HepG2 (cell line): ENCODE results near the gene TPST1. TPM values are rescaled to one million over a fixed set of nuclear protein-coding genes. Genes with fewer than 3 reads are reported as not detected.
A peak's percentile ranks its signal among the peaks of the same experiment; 100 is the strongest.

ENCODE experiments used
- ATAC-seq: fragments of 200-7000 bp; cut with Tn5 transposase; 3 replicates; pipeline ENCODE4 v1.9.1; 2020; ENCODE audit warnings: mild to moderate bottlenecking, moderate library complexity
- BruUV-seq: library from RNA; stranded (reverse); fragments of 400-500 nt; replicated peaks from 2 replicates; lab custom pipeline; 2021; lab: Mats Ljungman, UMichigan
- CTCF ChIA-PET: fragments of 300-600 bp; formaldehyde crosslinking; extraction: SDS; loops from one replicate; lab custom pipeline; 2021; ENCODE audit warnings: low total read pairs, inconsistent platforms, low intra/inter-chr PET ratio; lab: Yijun Ruan, JAX
- POLR2A ChIA-PET: fragments of 350-600 bp; sonication (Branson Sonifier 250); formaldehyde crosslinking; loops from one replicate; lab custom pipeline; 2020; ENCODE audit warnings: antibody characterized with exemption, inconsistent platforms; lab: Yijun Ruan, JAX
- DNase-seq: peaks from one replicate; pipeline ENCODE4 v3.0.0-alpha.2; 2015; ENCODE audit warnings: low spot score
- FAIRE-seq: peaks from 3 replicates; lab custom pipeline; 2011; peaks lifted over from hg19 to GRCh38; lab: Jason Lieb, UNC
- H2AFZ ChIP-seq: one replicate; pipeline ENCODE4 v1.6.1; 2011; ENCODE audit warnings: low read length, inconsistent platforms
- H3K27ac ChIP-seq: fragments of 300-600 bp; 3 replicates; pipeline ENCODE4 v1.8.0; 2011; ENCODE audit warnings: mixed run types, mild to moderate bottlenecking, mixed read lengths, low read length, inconsistent platforms; ENCODE audit not compliant: insufficient read depth; ENCODE audit errors: extremely low read length
- H3K27me3 ChIP-seq, 2 experiments: fragments of 200-600 bp in 1 of 2; 2 replicates in 1 of 2; 3 replicates in 1 of 2; pipeline versions ENCODE4 v1.6.0 to v1.8.0; 2011; ENCODE audit warnings: low read length in 2 of 2, mild to moderate bottlenecking in 2 of 2, moderate library complexity in 2 of 2, inconsistent platforms in 1 of 2; ENCODE audit not compliant: insufficient read depth in 2 of 2, control insufficient read depth in 1 of 2
- H3K36me3 ChIP-seq, 2 experiments: fragments of 200-600 bp in 1 of 2; replicated peaks in 1 of 2; 2 replicates in 1 of 2; 3 replicates in 1 of 2; pipeline versions ENCODE4 v1.5.1 to v1.8.0; 2011; ENCODE audit warnings: low read length in 2 of 2, inconsistent platforms in 1 of 2; ENCODE audit not compliant: insufficient read depth in 2 of 2, control insufficient read depth in 1 of 2
- H3K4me1 ChIP-seq: 2 replicates; pipeline ENCODE4 v1.5.1; 2012; ENCODE audit warnings: low read length, inconsistent platforms; ENCODE audit not compliant: insufficient read depth
- H3K4me2 ChIP-seq: 2 replicates; pipeline ENCODE4 v1.6.0; 2011; ENCODE audit warnings: low read depth, low read length, inconsistent platforms
- H3K4me3 ChIP-seq, 3 experiments: fragments of 200-600 bp in 1 of 3; sonication (generic), shearing (Covaris generic) in 1 of 3; replicated peaks in 1 of 3; 2 replicates each; pipeline ENCODE4 v1.5.1; 2011 to 2016; ENCODE audit warnings: low read length in 3 of 3, inconsistent platforms in 2 of 3, low read depth in 2 of 3, mild to moderate bottlenecking in 2 of 3, control low read depth in 1 of 3, mixed read lengths in 1 of 3; ENCODE audit not compliant: insufficient read depth in 1 of 3
- H3K79me2 ChIP-seq: one replicate; pipeline ENCODE4 v1.6.1; 2011; ENCODE audit warnings: low read length, inconsistent platforms; ENCODE audit not compliant: insufficient read depth
- H3K9ac ChIP-seq: 2 replicates; pipeline ENCODE4 v1.6.0; 2011; ENCODE audit warnings: mild to moderate bottlenecking, low read depth, low read length, inconsistent platforms; ENCODE audit not compliant: insufficient read depth
- H3K9me3 ChIP-seq: 2 replicates; pipeline ENCODE4 v1.5.1; 2012; ENCODE audit warnings: mild to moderate bottlenecking, low read length
- H4K20me1 ChIP-seq: 2 replicates; pipeline ENCODE4 v1.6.0; 2011; ENCODE audit warnings: inconsistent platforms, mild to moderate bottlenecking, low read length, moderate library complexity; ENCODE audit not compliant: insufficient read depth
- CEBPG ChIP-seq: IDR thresholded peaks from 2 replicates; pipeline ENCODE4 v1.6.1; 2016
- ETV5 ChIP-seq: IDR thresholded peaks from 2 replicates; pipeline ENCODE4 v1.6.1; 2018; ENCODE audit warnings: missing biosample characterization, missing genetic modification reagents, inconsistent platforms, borderline replicate concordance
- JUNB ChIP-seq: sonication (generic); formaldehyde crosslinking; IDR thresholded peaks from 2 replicates; pipeline ENCODE4 v1.8.0; 2022; ENCODE audit warnings: missing genetic modification reagents, mild to moderate bottlenecking, borderline replicate concordance
- NR1H2 ChIP-seq: sonication (generic); formaldehyde crosslinking; IDR thresholded peaks from 2 replicates; pipeline ENCODE4 v1.8.1; 2022; ENCODE audit warnings: low read depth, missing genetic modification reagents, borderline replicate concordance
- SRSF1 ChIP-seq: fragments of 200-400 bp; formaldehyde crosslinking; optimal IDR thresholded peaks from 2 replicates; pipeline ENCODE3; 2017; ENCODE audit warnings: mild to moderate bottlenecking, low read depth, low read length, moderate library complexity
- ZC3H13 ChIP-seq: sonication (generic); formaldehyde crosslinking; IDR thresholded peaks from 2 replicates; pipeline ENCODE4 v1.8.1; 2023; ENCODE audit warnings: mild to moderate bottlenecking, missing genetic modification reagents, moderate library complexity
- ZMAT3 ChIP-seq: sonication (generic); formaldehyde crosslinking; conservative IDR thresholded peaks from 2 replicates; pipeline ENCODE4 v1.7.0; 2021; ENCODE audit warnings: missing genetic modification reagents
- ZMYM3 ChIP-seq: sonication (generic); formaldehyde crosslinking; IDR thresholded peaks from 2 replicates; pipeline ENCODE4 v1.5.1; 2020; ENCODE audit warnings: mild to moderate bottlenecking, missing genetic modification reagents
- ZNF326 ChIP-seq: sonication (generic); formaldehyde crosslinking; IDR thresholded peaks from 2 replicates; pipeline ENCODE4 v1.4.0; 2020; ENCODE audit warnings: missing genetic modification reagents, borderline replicate concordance
- ZNF530 ChIP-seq: sonication (generic); formaldehyde crosslinking; IDR thresholded peaks from 2 replicates; pipeline ENCODE4 v1.5.0; 2020; ENCODE audit warnings: low read depth, mild to moderate bottlenecking, missing genetic modification reagents
- WGBS: methylation state at CpG from one replicate; pipeline ENCODE4 v1.1.6; 2017; ENCODE audit warnings: low lambda C conversion rate; 5-methylcytosine and 5-hydroxymethylcytosine counted together
- in situ Hi-C: cut with HindIII; loops from 2 replicates; pipeline ENCODE4 v1.10.0; 2017; ENCODE audit warnings: low pct_unique_long_range_greater_than_20kb; ENCODE audit not compliant: extremely low pct_ligation_motif_present
- intact Hi-C: fragments of 100-400 bp; cut with micrococcal nuclease; formaldehyde crosslinking; loops from one replicate; pipeline ENCODE4 v1.10.0; 2022; ENCODE audit not compliant: unreplicated experiment
- polyA plus RNA-seq, 8 experiments: library from polyadenylated mRNA; depleted of rRNA in 3 of 8; stranded (reverse) in 7 of 8; unstranded in 1 of 8; fragments of >200 nt; fragmentation: Illumina TruSeq in 4 of 8; extraction: Trizol in 4 of 8; gene quantifications; 2 replicates each; pipeline versions ENCODE4 v1.2.1 to v1.2.3, GENCODE V29; 2011 to 2016; ENCODE audit warnings: low read depth in 4 of 8, missing spikeins in 1 of 8, mixed read lengths in 1 of 8; ENCODE audit not compliant: insufficient read depth in 1 of 8
- total RNA-seq, 5 experiments: library from RNA; depleted of rRNA; stranded (reverse); fragments of >200 nt; fragmentation: Illumina TruSeq; extraction: Trizol; gene quantifications; 2 replicates each; pipeline ENCODE4 v1.2.3, GENCODE V29; 2016; ENCODE audit warnings: low read depth in 1 of 5
- TF ChIP-seq, protein P1 (sequence below): sonication (generic); formaldehyde crosslinking; IDR thresholded peaks from 2 replicates; pipeline ENCODE4 v1.5.0; 2020; ENCODE audit warnings: mild to moderate bottlenecking, missing genetic modification reagents
- TF ChIP-seq, protein P2 (sequence below): sonication (generic); formaldehyde crosslinking; IDR thresholded peaks from 2 replicates; pipeline ENCODE4 v1.8.0; 2022; ENCODE audit warnings: low read depth, missing genetic modification reagents
- TF ChIP-seq, protein P3 (sequence below): IDR thresholded peaks from 2 replicates; pipeline ENCODE4 v1.6.1; 2016; ENCODE audit warnings: low read depth

Gene TPST1
- total and polyA plus RNA-seq, 2 of the 13 experiments (the other 11 are each of a cell fraction or from before 2014, with no cell fraction given), result 24.3 to 34.1 TPM

DNA sequence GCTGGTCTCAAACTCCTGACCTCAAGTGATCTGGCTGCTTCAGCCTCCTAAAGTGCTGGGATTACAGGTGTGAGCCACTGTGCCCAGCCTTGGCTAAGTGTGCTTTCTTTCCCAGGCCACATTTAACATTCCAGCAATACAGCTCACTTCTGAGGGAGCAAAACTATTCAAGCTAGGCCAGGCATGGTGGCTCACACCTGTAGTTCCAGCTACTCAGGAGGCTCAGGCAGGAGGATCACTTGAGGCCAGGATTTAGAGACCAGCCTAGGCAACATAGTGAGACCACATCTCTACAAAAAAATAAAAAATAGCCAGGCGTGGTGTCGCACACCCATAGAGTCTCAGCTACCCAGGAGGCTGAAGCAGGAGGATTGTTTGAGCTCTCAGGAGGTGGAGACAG, 23.3 kb upstream of the TPST1 start:
- peak overlapping the region in 1 of 3 experiments; percentile 48; a peak in 1 of 6 replicates for H3K4me3 ChIP-seq
- 62% methylated on average over 2 of the region's 2 CpGs for WGBS
- ATAC-seq (peak; percentile 40; the same call in 2 of the 3 replicates), FAIRE-seq (no peak), DNase-seq (no peak)
- no peak overlapping the region for H2AFZ ChIP-seq
- TF ChIP-seq ZMAT3 (CRISPR knock-in tag) (no peak), ZMYM3 (peak; percentile 78)
- TF ChIP-seq, protein P1, sequence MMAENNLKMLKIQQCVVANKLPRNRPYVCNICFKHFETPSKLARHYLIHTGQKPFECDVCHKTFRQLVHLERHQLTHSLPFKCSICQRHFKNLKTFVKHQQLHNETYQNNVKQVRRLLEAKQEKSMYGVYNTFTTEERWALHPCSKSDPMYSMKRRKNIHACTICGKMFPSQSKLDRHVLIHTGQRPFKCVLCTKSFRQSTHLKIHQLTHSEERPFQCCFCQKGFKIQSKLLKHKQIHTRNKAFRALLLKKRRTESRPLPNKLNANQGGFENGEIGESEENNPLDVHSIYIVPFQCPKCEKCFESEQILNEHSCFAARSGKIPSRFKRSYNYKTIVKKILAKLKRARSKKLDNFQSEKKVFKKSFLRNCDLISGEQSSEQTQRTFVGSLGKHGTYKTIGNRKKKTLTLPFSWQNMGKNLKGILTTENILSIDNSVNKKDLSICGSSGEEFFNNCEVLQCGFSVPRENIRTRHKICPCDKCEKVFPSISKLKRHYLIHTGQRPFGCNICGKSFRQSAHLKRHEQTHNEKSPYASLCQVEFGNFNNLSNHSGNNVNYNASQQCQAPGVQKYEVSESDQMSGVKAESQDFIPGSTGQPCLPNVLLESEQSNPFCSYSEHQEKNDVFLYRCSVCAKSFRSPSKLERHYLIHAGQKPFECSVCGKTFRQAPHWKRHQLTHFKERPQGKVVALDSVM (CRISPR knock-in tag), result peak; percentile 92
- POLR2A ChIA-PET, result no interaction called here
- no peaks in the 10 kb centered on the region for H3K27me3 ChIP-seq
- no peaks in the 10 kb centered on the region for H3K79me2 ChIP-seq
- H3K36me3 ChIP-seq, result no peaks in the 10 kb centered on the region
- no TSS peak for BruUV-seq
- peaks cover 37% of the 10 kb centered on the region for H3K4me1 ChIP-seq
- CTCF ChIA-PET, result no interaction called here
- intact Hi-C loops (no loop called here), in situ Hi-C loops (no loop called here)
- H3K27ac ChIP-seq, result no peak overlapping the region
- H3K9me3 ChIP-seq, result no peaks in the 10 kb centered on the region
- 0 out of 2 replicates have a peak overlapping the region, but pooled peaks have one; percentile 22 for H3K9ac ChIP-seq
- H3K4me2 ChIP-seq, result peak overlapping the region; percentile 70
- H4K20me1 ChIP-seq, result no peaks in the 10 kb centered on the region

DNA sequence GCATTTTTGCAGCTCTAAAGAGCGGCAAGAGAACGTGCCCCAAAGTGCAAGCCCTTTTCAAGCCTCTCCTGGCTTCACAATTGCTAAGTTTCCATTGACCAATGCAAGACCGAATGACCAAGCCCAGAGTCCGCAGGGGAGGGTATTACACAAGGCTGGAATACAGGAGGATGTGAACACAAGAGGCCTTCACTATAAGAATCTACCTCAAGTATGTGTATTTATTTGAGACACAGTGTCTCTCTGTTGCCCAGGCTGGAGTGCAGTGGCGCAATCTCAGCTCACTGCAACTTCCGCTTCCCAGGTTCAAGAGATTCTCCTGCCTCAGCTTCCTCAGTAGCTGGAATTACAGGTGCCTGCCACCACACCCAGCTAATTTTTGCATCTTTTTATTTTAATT, 22.2 kb upstream of the TPST1 start:
- peak overlapping the region; percentile 8 to 48 (median 26); a peak in 5 of 6 replicates for H3K4me3 ChIP-seq
- H3K27me3 ChIP-seq, result no peaks in the 10 kb centered on the region
- H3K9ac ChIP-seq, result peak overlapping the region; percentile 34; the same call in 1 of the 2 replicates
- in situ Hi-C loops (no loop called here), intact Hi-C loops (no loop called here)
- H3K9me3 ChIP-seq, result no peaks in the 10 kb centered on the region
- DNase-seq (peak; percentile 59), ATAC-seq (peak; percentile 85), FAIRE-seq (peak; percentile 40)
- no peaks in the 10 kb centered on the region for H4K20me1 ChIP-seq
- H2AFZ ChIP-seq, result peak overlapping the region; percentile 62
- no peaks in the 10 kb centered on the region for H3K79me2 ChIP-seq
- no peaks in the 10 kb centered on the region for H3K36me3 ChIP-seq
- peak overlapping the region; percentile 70 for H3K4me2 ChIP-seq
- BruUV-seq, result no TSS peak
- ChIA-PET POLR2A (interaction anchor here (0.8 to 1.6 kb wide), 4 partner anchors 13 to 107 kb away, joined by 3 to 4 read pairs (median 4); partner anchors contain the start of gene TPST1), CTCF (no interaction called here)
- H3K27ac ChIP-seq, result peak overlapping the region; percentile 50
- WGBS, result 14% methylated on average over 6 of the region's 6 CpGs
- peaks cover 41% of the 10 kb centered on the region for H3K4me1 ChIP-seq
- TF ChIP-seq CEBPG (peak; percentile 74), ZC3H13 (CRISPR knock-in tag) (no peak), ZNF326 (CRISPR knock-in tag) (no peak), NR1H2 (CRISPR knock-in tag) (no peak), JUNB (CRISPR knock-in tag) (no peak), ZNF530 (CRISPR knock-in tag) (no peak), SRSF1 (no peak), ZMYM3 (no peak), ETV5 (peak; percentile 38; the same call in 1 of the 2 replicates)
- TF ChIP-seq, protein P2, sequence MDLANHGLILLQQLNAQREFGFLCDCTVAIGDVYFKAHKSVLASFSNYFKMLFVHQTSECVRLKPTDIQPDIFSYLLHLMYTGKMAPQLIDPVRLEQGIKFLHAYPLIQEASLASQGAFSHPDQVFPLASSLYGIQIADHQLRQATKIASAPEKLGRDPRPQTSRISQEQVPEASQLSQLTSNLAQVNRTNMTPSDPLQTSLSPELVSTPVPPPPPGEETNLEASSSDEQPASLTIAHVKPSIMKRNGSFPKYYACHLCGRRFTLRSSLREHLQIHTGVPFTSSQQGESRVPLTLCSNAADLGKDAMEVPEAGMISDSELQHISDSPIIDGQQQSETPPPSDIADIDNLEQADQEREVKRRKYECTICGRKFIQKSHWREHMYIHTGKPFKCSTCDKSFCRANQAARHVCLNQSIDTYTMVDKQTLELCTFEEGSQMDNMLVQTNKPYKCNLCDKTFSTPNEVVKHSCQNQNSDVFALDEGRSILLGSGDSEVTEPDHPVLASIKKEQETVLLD (CRISPR knock-in tag), result no peak
- TF ChIP-seq, protein P3, sequence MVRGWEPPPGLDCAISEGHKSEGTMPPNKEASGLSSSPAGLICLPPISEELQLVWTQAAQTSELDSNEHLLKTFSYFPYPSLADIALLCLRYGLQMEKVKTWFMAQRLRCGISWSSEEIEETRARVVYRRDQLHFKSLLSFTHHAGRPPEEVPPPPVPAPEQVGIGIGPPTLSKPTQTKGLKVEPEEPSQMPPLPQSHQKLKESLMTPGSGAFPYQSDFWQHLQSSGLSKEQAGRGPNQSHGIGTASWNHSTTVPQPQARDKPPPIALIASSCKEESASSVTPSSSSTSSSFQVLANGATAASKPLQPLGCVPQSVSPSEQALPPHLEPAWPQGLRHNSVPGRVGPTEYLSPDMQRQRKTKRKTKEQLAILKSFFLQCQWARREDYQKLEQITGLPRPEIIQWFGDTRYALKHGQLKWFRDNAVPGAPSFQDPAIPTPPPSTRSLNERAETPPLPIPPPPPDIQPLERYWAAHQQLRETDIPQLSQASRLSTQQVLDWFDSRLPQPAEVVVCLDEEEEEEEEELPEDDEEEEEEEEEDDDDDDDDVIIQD (CRISPR knock-in tag), result no peak
